HCT116 (cell line): ENCODE measurements around the gene SF3A2.
"Not testable (repeated sequence)": the region's sequence is repeated elsewhere in the genome, so short reads cannot be mapped to it uniquely, and the experiment has no call there.

Source experiments
- EGR1 ChIP-seq: IDR thresholded peaks from 2 replicates; pipeline ENCODE4 v1.6.1; 2012; ENCODE audit warnings: low read depth
- EZH2 ChIP-seq: fragments of 200-600 bp; sonication (generic); IDR thresholded peaks from 2 replicates; pipeline ENCODE4 v1.6.1; 2017; ENCODE audit warnings: antibody characterized with exemption, mixed run types
- EZH2phosphoT487 ChIP-seq: fragments of 200-600 bp; IDR thresholded peaks from 2 replicates; pipeline ENCODE4 v1.6.1; 2018; ENCODE audit warnings: antibody characterized with exemption, borderline replicate concordance
- POLR2A ChIP-seq: IDR thresholded peaks from 2 replicates; pipeline ENCODE4 v1.7.0; 2011; ENCODE audit warnings: borderline replicate concordance; ENCODE audit not compliant: insufficient read depth, insufficient read length; ENCODE audit errors: extremely low read depth
- POLR2AphosphoS5 ChIP-seq: IDR thresholded peaks from 2 replicates; pipeline ENCODE4 v1.6.1; 2011; ENCODE audit warnings: mild to moderate bottlenecking, low read depth, low read length, moderate library complexity
- RAD21 ChIP-seq: IDR thresholded peaks from 2 replicates; pipeline ENCODE4 v1.6.1; 2012; ENCODE audit warnings: low read depth, mild to moderate bottlenecking
- SIN3A ChIP-seq: IDR thresholded peaks from 2 replicates; pipeline ENCODE4 v1.6.1; 2012; ENCODE audit warnings: low read depth
- SRF ChIP-seq: IDR thresholded peaks from 2 replicates; pipeline ENCODE4 v1.6.1; 2012; ENCODE audit warnings: low read depth
- ZFX ChIP-seq: fragments of 450-650 bp; IDR thresholded peaks from 2 replicates; pipeline ENCODE4 v1.6.1; 2017
- ZNF274 ChIP-seq: fragments of 200-500 bp; sonication (Bioruptor generic); IDR thresholded peaks from 2 replicates; pipeline ENCODE4 v1.6.1; 2014; ENCODE audit warnings: mild to moderate bottlenecking, low read depth, low read length, inconsistent platforms
- TF ChIP-seq, protein P1 (sequence below): IDR thresholded peaks from 2 replicates; pipeline ENCODE4 v1.6.1; 2012; ENCODE audit warnings: low read depth
- TF ChIP-seq, protein P2 (sequence below), 3 experiments: fragments of 200-600 bp in 1 of 3; sonication (generic) in 1 of 3; IDR thresholded peaks in 2 of 3; conservative IDR thresholded peaks in 1 of 3; 2 replicates each; pipeline ENCODE4 v1.5.1; 2012 to 2017; ENCODE audit warnings: low read depth in 2 of 3, low read length in 2 of 3, antibody characterized with exemption in 1 of 3, borderline replicate concordance in 1 of 3, control low read depth in 1 of 3, mild to moderate bottlenecking in 1 of 3, mixed read lengths in 1 of 3, mixed run types in 1 of 3, moderate library complexity in 1 of 3; ENCODE audit not compliant: insufficient read depth in 1 of 3
- TF ChIP-seq, protein P3 (sequence below): IDR thresholded peaks from 2 replicates; pipeline ENCODE4 v1.6.1; 2012
- TF ChIP-seq, protein P4 (sequence below): IDR thresholded peaks from 2 replicates; pipeline ENCODE4 v1.6.1; 2011; ENCODE audit warnings: mild to moderate bottlenecking, low read length, moderate library complexity; ENCODE audit not compliant: insufficient replicate concordance; ENCODE audit errors: extremely low read depth

DNA sequence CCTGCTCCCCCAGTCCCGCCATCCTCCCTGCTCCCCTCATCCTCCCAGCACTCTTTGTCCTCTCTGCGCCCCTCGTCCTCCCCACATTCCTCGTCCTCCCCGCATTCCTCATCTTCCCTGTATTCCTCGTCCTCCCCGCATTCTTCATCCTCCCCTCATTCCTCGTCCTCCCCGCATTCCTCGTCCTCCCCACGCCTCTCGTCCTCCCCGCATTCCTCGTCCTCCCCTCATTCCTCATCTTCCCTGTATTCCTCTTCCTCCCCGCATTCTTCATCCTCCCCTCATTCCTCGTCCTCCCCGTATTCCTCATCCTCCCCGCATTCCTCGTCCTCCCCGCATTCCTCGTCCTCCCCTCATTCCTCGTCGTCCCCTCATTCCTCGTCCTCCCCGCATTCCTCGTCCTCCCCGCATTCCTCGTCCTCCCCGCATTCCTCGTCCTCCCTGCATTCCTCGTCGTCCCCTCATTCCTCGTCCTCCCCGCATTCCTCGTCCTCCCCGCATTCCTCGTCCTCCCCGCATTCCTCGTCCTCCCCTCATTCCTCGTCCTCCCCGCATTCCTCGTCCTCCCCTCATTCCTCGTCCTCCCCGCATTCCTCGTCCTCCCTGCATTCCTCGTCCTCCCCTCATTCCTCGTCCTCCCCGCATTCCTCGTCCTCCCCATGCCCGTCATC lies 35.9 kb upstream of the SF3A2 start:
- not testable (repeated sequence) for TF ChIP-seq POLR2A, ZFX, EZH2, SIN3A, RAD21, ZNF274, POLR2AphosphoS5, EGR1, SRF, EZH2phosphoT487
- TF ChIP-seq, protein P1, sequence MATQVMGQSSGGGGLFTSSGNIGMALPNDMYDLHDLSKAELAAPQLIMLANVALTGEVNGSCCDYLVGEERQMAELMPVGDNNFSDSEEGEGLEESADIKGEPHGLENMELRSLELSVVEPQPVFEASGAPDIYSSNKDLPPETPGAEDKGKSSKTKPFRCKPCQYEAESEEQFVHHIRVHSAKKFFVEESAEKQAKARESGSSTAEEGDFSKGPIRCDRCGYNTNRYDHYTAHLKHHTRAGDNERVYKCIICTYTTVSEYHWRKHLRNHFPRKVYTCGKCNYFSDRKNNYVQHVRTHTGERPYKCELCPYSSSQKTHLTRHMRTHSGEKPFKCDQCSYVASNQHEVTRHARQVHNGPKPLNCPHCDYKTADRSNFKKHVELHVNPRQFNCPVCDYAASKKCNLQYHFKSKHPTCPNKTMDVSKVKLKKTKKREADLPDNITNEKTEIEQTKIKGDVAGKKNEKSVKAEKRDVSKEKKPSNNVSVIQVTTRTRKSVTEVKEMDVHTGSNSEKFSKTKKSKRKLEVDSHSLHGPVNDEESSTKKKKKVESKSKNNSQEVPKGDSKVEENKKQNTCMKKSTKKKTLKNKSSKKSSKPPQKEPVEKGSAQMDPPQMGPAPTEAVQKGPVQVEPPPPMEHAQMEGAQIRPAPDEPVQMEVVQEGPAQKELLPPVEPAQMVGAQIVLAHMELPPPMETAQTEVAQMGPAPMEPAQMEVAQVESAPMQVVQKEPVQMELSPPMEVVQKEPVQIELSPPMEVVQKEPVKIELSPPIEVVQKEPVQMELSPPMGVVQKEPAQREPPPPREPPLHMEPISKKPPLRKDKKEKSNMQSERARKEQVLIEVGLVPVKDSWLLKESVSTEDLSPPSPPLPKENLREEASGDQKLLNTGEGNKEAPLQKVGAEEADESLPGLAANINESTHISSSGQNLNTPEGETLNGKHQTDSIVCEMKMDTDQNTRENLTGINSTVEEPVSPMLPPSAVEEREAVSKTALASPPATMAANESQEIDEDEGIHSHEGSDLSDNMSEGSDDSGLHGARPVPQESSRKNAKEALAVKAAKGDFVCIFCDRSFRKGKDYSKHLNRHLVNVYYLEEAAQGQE, result not testable (repeated sequence)
- TF ChIP-seq, protein P2, sequence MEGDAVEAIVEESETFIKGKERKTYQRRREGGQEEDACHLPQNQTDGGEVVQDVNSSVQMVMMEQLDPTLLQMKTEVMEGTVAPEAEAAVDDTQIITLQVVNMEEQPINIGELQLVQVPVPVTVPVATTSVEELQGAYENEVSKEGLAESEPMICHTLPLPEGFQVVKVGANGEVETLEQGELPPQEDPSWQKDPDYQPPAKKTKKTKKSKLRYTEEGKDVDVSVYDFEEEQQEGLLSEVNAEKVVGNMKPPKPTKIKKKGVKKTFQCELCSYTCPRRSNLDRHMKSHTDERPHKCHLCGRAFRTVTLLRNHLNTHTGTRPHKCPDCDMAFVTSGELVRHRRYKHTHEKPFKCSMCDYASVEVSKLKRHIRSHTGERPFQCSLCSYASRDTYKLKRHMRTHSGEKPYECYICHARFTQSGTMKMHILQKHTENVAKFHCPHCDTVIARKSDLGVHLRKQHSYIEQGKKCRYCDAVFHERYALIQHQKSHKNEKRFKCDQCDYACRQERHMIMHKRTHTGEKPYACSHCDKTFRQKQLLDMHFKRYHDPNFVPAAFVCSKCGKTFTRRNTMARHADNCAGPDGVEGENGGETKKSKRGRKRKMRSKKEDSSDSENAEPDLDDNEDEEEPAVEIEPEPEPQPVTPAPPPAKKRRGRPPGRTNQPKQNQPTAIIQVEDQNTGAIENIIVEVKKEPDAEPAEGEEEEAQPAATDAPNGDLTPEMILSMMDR (IDR thresholded peaks at IDR 0.05 in 2 of 3, conservative IDR thresholded peaks at IDR 0.05 in 1 of 3; ENCODE audit: borderline replicate concordance in 1 of 3, insufficient read depth in 1 of 3, low read depth in 2 of 3, low read length in 2 of 3), result not testable (repeated sequence)
- TF ChIP-seq, protein P3, sequence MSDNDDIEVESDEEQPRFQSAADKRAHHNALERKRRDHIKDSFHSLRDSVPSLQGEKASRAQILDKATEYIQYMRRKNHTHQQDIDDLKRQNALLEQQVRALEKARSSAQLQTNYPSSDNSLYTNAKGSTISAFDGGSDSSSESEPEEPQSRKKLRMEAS, result not testable (repeated sequence)
- TF ChIP-seq, protein P4, sequence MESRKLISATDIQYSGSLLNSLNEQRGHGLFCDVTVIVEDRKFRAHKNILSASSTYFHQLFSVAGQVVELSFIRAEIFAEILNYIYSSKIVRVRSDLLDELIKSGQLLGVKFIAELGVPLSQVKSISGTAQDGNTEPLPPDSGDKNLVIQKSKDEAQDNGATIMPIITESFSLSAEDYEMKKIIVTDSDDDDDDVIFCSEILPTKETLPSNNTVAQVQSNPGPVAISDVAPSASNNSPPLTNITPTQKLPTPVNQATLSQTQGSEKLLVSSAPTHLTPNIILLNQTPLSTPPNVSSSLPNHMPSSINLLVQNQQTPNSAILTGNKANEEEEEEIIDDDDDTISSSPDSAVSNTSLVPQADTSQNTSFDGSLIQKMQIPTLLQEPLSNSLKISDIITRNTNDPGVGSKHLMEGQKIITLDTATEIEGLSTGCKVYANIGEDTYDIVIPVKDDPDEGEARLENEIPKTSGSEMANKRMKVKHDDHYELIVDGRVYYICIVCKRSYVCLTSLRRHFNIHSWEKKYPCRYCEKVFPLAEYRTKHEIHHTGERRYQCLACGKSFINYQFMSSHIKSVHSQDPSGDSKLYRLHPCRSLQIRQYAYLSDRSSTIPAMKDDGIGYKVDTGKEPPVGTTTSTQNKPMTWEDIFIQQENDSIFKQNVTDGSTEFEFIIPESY, result not testable (repeated sequence)
